HG02642 (cell line): ENCODE measurements around the gene DSCAML1.

ENCODE experiments used
- ATAC-seq: cut with Tn5 transposase; IDR thresholded peaks from one replicate; pipeline ENCODE4 v1.9.1; 2021; ENCODE audit warnings: mild to moderate bottlenecking; ENCODE audit not compliant: unreplicated experiment, poor library complexity

DSCAML1 gene

DNA sequence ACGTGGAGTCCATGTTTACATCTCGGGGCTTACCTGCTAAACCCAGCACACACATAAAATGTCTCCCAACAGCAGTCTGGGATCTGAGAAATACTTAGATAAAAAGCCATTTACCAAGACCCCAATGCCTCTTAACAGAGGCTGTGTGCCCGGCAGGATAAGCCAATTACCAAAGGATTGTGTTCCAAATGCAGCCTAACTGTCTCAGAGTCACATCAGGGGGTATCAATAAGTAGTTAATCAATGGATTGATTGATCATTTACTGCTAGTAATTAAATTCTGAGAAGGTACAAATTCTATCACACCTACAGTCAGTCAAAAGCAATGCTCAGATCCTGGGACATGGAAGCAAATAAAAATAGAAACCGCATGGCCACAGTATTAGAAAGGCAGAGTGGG lies 125.6 kb downstream of the DSCAML1 start:
- ATAC-seq = no peak

DNA sequence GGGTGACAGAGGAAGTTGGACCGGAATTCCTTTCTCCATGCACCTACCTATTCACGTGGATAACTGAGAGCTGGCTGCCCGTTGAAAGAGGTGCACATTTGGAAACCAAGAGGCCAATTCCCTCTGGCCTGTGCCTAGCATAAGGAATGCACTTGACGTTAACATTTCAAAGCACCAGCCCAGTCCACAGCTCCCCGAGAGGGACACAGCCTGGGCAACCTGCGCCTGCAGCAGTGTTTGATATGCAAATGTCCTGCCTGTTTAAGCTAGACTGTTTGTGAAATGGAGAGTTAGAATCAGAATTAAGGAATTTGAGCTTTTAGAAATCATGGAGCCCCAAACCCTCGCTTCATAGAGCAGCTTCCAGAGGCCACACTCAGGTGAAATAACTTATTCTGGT lies 126.1 kb downstream of the DSCAML1 start:
- no peak for ATAC-seq

DNA sequence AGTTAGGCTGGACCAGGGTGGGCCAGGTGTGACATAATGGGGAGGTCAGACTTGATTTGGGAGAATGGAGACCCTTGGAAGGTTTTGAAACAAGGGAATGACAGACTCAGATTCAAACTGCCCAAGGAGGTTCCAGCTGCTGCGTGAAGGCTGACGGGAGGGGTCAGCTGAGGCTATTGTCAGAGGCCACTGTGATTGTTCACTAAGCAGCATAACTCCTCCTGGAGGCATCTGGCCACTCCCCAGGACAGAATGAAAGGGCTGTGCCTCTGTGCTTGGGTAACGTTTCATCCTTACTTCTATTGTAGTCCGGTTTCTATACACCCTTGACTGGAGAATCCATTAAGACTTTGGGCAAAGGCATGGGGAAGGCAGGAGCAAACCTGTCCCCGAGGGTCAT lies 126.6 kb downstream of the DSCAML1 start:
- no peak for ATAC-seq

DNA sequence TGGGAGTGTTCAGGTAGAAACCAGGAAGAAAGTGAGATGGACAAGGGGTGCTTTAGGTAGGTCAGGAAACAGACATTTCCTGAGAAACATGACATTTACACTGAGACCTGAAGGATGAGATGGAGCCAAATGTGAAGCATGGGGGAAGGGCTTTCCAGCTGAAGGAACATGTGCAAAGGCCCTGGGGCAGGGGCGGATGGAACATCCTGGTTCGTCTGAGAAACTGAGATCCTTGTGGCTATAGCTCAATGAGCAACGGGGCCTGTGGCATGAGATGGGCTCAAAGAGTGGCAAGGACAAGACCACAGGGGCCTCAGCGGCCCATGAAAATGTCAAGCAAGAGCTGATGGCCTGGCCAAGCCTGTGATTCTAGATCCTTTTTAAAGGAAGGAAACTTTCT lies 127.4 kb downstream of the DSCAML1 start:
- ATAC-seq = no peak

DNA sequence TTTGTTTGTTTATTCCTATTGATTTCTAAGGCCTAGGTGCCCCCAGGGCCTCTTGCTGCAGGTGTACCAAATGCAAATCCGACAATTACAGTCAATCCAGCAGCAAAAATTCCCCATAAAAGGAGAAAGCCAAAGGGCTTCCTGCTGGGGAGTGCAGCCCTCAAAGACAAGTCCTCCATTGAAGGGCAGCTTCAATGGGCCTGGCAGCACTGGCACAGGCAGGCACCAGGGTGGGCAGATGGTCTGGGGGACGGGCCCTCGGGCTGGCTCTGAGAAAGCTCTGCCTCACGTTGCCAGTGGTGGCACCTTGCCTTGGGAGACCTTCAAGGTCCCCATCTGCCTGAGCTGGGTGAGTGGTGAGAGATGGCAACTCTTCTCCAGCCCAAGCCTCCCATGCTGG lies 128.0 kb downstream of the DSCAML1 start:
- no peak for ATAC-seq

DNA sequence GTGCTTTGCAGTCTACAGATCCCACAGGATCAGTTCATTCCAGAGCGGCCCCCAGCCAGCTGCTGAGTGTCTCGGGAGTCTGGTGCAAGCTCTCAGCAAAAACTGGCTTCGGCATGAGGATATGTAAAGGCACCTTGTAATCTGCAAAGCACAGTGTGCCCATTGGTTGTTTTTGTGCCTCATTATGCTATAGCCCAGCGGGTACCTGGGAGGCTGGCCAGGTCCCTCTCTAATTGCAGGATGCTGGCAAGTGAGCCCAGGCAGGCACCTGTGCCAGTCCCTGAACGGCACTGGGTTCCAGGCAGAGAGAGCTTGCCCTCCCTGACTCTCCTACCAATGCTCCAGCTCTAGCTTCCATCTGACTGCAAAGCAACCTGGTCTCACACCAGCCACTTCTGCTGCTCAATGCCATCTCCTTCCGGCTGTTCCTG lies 128.7 kb downstream of the DSCAML1 start:
- ATAC-seq = no peak

DNA sequence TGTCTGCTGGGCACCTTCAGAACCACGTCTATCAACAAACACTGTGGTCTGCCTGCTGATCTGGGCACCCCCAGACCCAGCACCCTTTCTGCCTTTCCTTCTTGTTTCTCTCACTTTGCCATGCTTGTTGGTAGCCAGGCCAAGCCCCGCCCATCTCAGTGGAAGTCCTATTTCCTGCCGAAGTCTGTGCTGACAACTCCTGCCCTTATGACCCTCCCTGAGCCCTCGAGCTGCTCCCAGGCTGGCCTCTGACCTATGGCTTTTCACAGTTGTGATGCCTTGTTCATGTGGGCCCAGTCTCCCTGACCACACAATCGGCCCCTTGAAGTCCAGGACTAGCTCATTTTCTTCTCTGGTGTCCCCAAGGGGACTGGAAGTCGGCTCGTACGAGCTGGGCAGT lies 132.1 kb downstream of the DSCAML1 start:
- ATAC-seq = no peak

DNA sequence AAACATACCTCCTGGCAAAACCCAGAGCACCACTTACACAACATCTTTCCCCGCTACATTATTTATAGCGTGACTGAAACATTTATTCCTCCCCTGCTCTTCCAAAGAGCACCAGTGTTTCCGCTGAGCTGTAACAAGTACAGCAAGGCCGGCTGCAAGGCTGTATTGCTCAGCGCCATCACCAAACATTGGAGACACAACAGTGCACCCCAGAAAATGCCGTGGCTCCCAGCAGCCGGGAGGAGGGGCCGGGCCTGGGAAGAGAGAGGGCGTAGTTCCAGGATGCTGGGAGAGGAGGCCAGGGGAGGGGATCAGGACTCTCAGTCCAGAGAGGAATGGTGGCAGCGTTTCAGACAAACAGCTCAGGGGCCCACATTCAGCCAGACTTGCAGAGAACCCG lies 133.2 kb downstream of the DSCAML1 start:
- ATAC-seq = no peak

DNA sequence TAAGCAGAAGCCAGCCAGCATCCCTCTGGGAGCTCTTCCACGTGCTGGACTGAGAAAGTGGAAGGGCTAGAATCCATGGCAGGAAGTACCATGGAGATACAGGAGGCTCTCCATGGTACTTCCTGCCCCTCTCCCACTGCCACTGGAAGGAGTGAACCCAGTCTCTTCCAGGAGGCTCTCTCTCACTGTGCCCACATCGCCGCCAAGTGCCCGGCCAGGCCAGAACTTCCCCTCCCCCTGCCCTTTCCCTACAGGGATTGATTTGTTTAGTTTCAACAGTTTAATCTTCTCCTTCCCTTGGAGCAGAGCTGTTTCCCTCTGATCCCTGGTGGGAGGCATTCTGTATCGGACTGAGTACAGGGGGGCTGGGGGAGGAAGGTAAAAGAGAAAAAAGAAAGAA lies 133.6 kb downstream of the DSCAML1 start:
- ATAC-seq = no peak

DNA sequence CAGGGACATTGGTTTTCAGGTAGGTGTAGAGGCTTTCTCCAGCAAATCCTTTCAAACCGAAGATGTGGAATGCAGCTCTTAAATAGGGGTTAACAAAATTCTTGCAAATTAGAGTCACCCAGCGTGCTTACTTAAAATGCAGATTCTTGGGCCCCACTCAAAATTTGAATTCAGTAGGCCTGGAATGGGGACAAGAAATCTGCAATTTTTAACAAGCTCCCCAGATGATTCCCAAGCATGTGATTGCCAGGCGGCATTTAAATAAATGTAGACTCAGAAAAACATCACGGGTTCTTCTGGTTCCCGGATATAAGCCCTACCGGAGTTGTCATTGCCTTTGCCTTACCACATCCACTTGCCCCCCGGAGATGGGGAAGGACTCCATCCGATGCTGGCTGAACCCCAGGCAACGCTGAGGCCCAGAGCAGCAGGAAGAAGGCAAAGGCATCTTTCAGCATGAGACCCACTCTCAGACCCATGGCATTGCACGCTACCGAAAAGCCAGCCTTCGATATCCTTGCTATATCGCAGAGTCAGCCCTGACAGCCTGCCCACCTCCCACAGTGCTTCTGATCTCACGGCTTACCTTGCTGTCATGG lies 134.2 kb downstream of the DSCAML1 start:
- ATAC-seq = no peak

DNA sequence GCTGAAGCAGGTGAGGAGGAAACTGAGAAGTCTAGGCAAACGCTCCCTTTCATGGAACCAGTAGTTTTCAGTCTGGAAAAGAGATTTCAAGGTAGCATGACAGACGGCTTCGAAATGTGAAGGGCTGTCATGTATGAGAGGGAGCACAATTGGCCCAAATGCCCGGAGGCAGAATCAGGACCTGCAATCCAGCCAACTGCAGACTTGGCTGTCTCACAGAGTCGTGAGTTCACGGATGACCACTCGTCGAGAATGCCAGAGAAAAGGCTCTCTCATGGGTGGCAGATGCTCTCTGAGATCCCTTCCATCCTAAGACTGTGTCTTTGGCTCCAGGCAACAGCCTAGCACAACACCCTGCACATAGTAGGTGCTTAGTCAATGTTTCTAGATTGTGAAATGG lies 134.8 kb downstream of the DSCAML1 start:
- no peak for ATAC-seq

DNA sequence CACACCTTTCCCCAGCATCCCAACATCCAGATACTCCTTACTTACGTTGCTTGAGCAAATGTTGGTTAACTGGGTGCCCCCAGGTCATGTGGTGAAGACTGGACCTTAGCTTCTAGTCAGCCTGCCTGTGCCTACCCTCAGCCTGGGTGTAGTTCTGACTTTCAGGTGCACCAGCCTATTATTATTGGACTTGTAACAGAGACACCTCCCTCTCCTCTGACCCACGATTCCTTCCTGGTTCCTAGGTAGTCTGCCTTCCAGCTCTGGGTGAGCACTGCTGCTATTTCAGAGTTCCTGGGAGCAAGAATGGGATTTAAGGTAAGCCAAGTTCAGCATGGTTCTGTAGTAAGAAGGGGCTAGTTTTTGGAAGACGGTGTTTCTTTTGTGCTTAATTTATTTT lies 138.2 kb downstream of the DSCAML1 start:
- no peak for ATAC-seq

DNA sequence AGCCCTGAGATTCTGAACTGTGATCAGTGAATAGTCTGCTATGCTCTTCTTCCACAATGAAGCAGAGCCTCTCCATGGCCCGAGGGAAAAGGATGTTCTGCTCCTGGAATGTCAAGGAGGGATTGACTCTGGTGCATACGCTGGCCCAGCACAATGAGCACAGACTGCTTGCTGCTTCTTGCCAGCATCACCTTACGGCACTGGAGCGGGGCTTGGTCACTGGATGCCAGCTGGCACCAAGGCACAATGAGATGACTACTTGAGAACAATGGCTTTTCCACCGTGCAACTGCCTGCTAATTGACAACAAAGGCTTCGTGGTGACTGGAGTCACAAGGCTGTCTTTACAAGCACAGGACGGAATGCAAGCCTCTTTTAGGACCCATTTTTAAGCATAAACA lies 139.2 kb downstream of the DSCAML1 start:
- ATAC-seq = no peak

DNA sequence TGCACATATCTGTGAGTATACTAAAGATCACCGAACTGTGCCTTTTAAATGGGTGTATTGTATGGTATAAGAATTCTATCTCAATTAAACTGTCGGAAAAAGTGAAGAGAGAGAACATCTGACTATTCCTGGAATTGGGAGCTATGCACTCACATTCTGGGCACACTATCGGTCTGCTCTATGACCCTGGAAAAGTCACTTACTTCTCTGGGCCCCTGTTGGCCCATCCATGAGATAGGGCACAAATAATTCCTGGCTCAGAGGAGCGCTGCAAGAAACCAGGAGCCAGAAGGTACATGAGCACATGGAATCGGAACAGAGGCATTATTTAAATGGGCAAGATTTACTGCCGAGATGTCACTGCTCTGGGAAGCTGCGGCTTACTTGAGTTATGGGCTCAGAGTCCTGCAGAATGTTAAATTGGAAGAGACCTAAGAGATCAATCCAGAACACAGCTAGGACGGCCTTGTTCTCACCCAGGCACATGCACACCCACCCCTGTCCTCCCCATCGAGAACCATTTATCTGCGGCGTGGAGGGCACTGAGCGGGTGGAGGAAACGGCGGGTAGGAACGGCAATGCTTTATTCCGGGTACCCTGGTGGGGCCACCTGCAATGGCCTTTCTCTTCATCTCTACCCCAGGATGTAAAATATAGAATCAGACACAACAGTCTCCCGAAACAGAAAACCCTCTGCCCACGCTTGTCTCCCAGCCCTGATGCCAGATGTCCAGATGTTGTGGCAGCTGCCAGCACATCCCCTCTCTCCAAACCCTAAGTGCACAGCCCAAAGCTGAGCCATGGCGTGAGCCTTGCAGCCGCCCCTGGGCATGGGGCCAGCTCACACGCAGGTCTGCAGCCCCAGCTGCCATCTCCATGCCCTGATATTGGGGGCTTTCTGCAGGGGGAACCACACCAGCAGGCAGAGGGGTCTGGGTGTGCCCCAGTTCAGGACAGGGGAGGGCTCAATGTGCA lies 142.4 kb downstream of the DSCAML1 start:
- ATAC-seq = no peak

DNA sequence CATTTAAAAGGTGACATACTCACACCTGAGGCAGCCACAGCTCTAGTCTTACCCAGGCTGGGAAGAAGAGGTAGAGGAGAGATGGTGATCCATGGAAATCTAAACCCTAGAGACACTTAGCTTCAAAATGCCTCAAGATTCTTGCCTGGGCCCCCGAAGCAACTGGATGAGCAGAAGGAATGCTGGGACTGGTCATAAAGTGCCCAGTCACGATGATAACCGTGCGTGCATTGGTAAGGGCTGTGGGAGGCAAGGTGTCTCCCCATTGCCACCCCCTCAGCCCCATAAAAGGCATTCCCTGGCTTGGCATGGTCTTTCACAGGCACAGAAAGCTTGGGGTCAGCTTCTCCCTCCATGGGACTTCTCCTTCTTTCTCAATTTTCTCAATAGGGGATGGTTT lies 144.5 kb downstream of the DSCAML1 start:
- ATAC-seq = no peak

DNA sequence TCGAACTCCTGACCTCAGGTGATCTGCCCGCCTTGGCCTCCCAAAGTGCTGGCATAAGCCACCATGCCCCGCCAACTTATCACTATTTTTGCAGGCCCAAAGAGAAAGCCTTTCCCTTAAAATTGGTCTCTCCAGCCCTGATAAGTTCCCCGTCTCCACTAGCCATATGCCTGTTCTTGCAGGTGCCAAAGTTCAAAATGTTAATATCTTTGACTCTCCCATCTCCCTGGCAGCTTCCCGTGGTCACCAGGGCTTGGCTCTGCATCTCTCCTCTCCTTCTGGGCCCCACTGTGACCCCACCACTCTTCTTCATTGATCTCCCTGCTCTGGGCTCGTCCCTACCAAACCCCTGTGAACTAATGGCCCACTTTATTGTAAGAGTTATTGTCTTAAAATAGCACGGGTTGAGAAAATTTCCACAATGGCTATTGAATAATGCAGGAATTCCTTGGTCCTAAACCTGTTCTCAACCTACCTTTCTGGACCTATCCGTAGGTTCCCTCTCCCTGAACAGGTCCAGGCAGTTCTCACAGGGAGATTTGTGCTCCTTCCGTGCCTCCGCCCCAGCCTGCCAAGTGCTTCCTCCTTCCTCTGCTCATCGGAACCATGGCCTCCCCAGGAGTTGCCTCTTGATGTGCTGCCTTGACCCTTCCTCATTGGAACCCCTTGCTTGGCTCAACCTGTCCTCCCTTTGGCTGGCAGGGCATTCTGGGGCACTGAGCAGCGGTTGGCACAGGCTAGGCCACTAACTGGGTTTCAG lies 147.5 kb downstream of the DSCAML1 start:
- ATAC-seq = no peak

DNA sequence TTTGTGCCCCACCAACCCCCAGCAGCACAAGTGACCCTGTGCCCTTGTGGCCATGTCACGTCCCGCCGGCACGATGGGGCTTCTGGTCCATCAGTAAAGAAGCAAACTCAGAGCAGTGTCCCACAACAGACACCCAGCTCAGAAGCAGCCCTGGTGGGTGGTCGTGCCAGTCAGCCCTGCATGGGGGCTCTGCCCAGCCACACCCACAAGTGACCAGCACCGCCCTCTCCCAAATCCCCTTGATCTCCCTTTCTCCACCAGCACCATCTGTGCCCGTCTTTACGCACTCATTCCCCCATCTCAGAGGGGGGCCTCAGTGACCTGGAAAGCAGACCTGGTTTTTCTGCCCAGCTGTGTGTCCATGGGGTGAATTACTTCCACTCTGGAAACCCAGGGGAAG lies 149.1 kb downstream of the DSCAML1 start:
- ATAC-seq = no peak

DNA sequence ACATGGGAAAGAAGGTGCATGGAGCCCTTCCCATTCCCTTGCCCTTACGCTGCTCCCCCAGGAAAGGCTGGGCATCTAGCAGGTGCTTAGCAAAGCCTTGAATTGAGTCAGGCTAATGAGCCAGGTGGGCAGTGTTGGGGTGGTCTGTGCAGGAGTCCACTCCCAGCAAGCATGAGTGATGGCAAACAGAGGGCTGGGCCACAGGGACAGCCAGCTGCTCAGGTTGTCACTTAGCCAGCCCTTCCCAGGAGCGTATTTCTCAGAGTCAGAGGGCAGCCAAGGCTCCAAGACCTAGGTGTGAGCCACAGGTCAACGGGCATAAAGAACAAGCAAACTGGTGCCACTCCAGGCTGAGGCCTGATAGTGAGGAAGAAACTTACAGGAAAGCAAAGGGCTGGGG lies 149.8 kb downstream of the DSCAML1 start:
- ATAC-seq = no peak

DNA sequence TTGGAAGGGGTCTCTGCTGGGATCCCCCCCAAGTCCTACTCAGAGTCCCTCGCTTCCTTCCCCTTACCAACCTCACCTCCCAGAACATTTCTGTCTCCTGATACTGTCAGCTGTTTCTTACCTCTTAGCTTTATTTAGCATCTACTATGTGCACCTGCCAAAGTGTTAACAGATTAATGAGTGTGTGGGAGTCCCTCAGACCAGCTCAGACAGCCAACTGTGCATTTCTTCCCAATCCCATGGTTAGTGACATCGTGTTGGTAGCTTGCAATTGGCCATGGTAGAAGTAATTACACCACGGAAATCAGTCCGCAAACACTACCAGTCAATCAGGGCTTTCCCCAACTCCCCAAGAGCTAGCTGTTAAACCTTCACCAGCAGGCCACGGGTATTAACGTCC lies 150.6 kb downstream of the DSCAML1 start:
- ATAC-seq = no peak

DNA sequence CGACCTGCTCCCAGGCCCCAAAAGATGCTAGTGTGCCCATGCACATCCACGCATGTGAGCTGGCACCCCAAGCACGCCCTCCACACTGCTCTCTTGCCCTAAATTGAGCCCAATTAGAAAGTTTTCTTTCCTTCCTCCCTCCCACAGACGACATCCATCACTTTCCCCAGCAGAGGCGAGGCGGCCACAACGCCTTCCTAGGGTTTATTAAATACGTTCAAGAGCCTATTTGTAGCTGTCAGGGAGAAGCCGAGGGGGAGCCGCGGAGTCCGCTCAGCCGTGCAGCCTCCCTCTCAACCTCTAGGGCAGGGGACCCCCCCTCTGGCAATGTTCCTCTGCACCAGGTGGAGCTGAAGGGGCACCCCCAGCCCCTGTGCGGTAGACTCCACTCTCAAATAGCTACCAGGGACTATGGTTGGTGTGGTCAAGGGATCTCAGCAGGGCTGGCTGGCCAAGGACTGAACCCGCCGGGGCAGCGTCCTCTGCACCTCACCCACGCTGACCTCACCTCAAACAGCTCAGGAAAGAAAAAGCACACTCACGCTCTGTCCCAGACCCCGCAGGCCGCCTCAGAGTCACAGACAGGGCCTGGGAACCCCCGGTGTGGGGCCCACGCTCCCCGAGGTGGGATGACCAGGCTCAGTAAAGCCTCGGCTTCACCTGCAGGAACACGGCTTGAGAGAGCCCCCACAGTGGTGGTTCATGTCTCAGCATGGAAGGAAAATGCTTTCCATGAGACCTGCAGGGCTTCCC lies 152.4 kb downstream of the DSCAML1 start:
- no peak for ATAC-seq
